ENCODE measurements around the gene EHD3. TPM values are rescaled to one million over a fixed set of nuclear protein-coding genes. Genes with fewer than 3 reads are reported as not detected.

EHD3 gene
- total and polyA plus RNA-seq, 4 donors: 13.3 to 31.4 (median 27.3) TPM

DNA sequence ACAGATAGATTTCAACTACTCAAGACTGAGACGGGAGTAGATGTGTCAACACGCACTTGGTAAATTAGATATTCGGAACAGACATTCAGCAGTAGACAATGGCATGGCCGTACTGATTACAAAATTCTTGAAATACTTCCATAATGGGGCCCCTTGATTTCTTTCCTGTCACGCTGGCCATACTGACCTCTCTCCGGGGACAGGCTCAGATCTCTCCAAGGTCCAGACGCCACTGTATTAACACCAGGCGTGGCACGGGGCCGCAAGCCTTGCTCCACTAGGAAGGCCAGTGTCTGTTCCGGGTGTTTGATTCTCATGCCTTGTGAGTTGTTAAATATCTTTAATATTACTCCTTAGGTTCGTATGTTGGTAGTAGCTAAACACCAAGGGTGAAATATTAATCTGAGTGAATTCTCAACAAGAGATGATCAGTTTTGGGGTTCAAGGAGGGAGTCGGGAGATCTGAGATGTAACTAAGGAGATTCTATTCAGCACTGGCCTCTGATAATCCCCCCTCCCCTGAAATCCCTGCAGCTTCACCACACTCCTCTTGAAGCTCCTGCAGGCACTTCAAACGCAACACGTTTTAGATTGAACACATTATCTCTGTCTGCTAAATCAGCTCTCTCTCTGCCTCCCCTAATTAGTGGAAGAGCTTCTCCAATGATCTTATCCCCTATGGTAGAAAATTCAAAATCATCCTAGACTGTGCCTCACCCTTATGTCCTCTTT is 2.2 kb upstream of the EHD3 start:
- no peaks in the 10 kb centered on the region for H3K36me3 ChIP-seq (ENCODE audit: control insufficient read depth, insufficient read depth, low read length)
- H3K4me3 ChIP-seq (ENCODE audit: low read depth, low read length): no peak overlapping the region
- H3K9me3 ChIP-seq (ENCODE audit: control insufficient read depth, insufficient read depth, low read length): no peaks in the 10 kb centered on the region
- no peak overlapping the region for H3K27ac ChIP-seq (ENCODE audit: low read depth, low read length)
- H3K4me1 ChIP-seq (ENCODE audit: control insufficient read depth, insufficient read depth, low read length): peaks cover 17% of the 10 kb centered on the region
- DNase-seq (ENCODE audit: low read depth in 4 of 6, low spot score in 6 of 6): no peak
- no peaks in the 10 kb centered on the region for H3K27me3 ChIP-seq (ENCODE audit: control insufficient read depth, insufficient read depth, low read length)
- 77% methylated on average over 8 of the region's 15 CpGs for WGBS (ENCODE audit: insufficient coverage)

DNA sequence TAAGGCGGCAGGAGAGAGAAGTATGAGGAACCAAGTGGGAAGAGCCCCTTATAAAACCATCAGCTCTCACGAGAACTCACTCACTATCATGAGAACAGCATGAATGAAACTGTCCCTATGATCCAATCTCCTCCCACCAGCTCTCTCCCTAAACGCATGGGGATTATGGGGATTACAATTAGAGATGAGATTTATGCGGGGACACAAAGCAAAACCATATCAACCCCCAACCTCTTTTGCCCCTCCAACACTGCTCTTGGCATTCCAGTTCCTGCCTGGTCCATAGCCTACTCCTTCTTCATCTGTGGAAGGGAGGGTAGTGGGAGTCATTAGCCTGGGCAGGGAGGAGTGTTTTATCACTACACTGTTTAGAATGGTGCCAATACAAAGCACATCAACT is 1.4 kb upstream of the EHD3 start:
- H3K4me3 ChIP-seq (ENCODE audit: low read depth, low read length): no peak overlapping the region
- WGBS (ENCODE audit: insufficient coverage): no CpG with 5 or more reads among the region's 4 CpGs

DNA sequence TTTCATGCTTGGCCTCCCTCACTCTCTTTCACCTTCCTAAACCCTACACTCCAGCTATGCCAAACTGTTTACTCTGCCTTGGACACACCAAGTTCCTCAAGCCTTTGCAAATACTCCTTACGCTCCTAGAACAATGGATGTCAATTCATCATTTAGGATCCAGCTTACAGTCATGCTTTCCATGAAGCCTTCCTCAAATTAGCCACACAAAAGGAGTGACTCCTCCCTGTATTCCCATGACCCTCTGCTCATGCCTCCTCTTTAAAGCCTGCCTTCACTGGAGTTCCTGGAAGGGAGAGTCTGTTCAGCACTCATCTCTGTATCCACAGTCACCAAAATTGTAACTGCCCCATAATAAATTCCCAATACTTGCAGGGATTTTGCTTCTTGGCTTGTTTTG is 721 bp upstream of the EHD3 start:
- Histone ChIP-seq H3K9me3 (ENCODE audit: control insufficient read depth, insufficient read depth, low read length) (no peaks in the 10 kb centered on the region), H3K4me1 (ENCODE audit: control insufficient read depth, insufficient read depth, low read length) (peaks cover 22% of the 10 kb centered on the region), H3K27me3 (ENCODE audit: control insufficient read depth, insufficient read depth, low read length) (no peaks in the 10 kb centered on the region), H3K27ac (ENCODE audit: low read depth, low read length) (no peak overlapping the region), H3K4me3 (ENCODE audit: low read depth, low read length) (no peak overlapping the region), H3K36me3 (ENCODE audit: control insufficient read depth, insufficient read depth, low read length) (no peaks in the 10 kb centered on the region)
- peak in 1 of 6 donors; percentile 53 for DNase-seq (ENCODE audit: low read depth in 4 of 6, low spot score in 6 of 6)
- 67% methylated on average over 1 of the region's 1 CpG for WGBS (ENCODE audit: insufficient coverage)

More for the DNA sequence above, 1.4 kb upstream of the EHD3 start:
- DNase-seq (ENCODE audit: low read depth in 4 of 6, low spot score in 6 of 6): no peak
- no peak overlapping the region for H3K27ac ChIP-seq (ENCODE audit: low read depth, low read length)
- H3K4me1 ChIP-seq (ENCODE audit: control insufficient read depth, insufficient read depth, low read length): peaks cover 18% of the 10 kb centered on the region
- no peaks in the 10 kb centered on the region for H3K9me3 ChIP-seq (ENCODE audit: control insufficient read depth, insufficient read depth, low read length)
- H3K27me3 ChIP-seq (ENCODE audit: control insufficient read depth, insufficient read depth, low read length): no peaks in the 10 kb centered on the region
- H3K36me3 ChIP-seq (ENCODE audit: control insufficient read depth, insufficient read depth, low read length): no peaks in the 10 kb centered on the region

DNA sequence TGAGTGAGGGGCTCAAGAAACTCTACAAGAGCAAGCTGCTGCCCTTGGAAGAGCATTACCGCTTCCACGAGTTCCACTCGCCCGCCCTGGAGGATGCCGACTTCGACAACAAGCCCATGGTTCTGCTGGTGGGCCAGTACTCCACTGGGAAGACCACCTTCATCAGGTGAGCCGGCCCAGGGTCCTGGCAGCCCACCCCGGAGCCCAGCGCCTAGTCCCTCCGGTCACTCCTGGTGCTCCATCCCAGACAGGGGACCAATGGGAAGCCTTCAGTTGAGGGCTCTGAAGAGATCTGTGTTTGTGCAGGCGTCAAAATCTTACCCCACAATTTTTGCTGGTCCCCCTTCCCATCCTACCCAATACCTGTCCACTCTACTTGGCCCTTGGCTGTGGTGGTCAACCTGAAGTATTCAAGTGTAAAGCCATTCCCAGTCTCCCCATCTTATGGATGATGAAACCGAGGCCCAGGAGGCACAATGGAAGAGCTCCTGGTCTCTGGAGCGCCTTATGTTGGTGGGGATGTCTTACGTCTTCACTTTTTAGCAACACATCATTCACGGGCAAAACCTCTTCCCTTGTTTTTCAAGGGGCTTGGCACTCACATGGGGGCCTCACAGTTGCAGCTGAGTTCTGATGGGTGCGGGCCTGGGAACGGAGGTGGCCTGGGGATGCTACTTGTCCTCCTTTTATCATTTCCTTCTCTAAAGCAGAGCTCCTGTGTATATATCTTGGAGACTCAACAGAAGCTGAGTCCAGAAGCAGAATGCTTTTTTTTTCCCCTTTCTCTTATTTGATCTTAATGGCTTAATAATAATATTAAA is 941 bp downstream of the EHD3 start:
- Histone ChIP-seq H3K36me3 (ENCODE audit: control insufficient read depth, insufficient read depth, low read length) (peaks cover 11% of the 10 kb centered on the region), H3K9me3 (ENCODE audit: control insufficient read depth, insufficient read depth, low read length) (no peaks in the 10 kb centered on the region), H3K4me1 (ENCODE audit: control insufficient read depth, insufficient read depth, low read length) (peaks cover 39% of the 10 kb centered on the region), H3K4me3 (ENCODE audit: low read depth, low read length) (peak overlapping the region; percentile 69), H3K27me3 (ENCODE audit: control insufficient read depth, insufficient read depth, low read length) (no peaks in the 10 kb centered on the region), H3K27ac (ENCODE audit: low read depth, low read length) (peak overlapping the region; percentile 67)
- no peak for DNase-seq (ENCODE audit: low read depth in 4 of 6, low spot score in 6 of 6)
- 13% methylated on average over 9 of the region's 17 CpGs for WGBS (ENCODE audit: insufficient coverage)

DNA sequence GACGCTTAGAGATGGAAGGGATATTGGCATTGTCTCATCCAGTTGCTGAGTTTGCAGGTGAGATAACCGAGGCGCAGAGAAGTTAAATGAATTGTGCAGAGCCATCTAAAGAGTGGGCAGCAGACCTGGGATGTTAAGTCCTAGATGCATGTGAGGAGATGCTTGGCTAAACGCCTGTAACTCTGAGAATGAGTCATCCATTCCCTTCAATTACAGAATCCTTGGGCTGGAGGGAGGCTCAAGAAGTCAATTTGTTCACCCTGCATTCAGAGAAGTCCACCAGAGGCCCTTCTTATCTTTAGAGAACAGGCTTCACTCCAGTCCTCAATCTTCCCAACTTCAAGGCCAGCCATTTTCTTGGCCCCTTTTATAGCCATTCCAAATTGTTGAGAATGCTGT is 1.6 kb downstream of the EHD3 start:
- WGBS (ENCODE audit: insufficient coverage): 60% methylated on average over 1 of the region's 4 CpGs

DNA sequence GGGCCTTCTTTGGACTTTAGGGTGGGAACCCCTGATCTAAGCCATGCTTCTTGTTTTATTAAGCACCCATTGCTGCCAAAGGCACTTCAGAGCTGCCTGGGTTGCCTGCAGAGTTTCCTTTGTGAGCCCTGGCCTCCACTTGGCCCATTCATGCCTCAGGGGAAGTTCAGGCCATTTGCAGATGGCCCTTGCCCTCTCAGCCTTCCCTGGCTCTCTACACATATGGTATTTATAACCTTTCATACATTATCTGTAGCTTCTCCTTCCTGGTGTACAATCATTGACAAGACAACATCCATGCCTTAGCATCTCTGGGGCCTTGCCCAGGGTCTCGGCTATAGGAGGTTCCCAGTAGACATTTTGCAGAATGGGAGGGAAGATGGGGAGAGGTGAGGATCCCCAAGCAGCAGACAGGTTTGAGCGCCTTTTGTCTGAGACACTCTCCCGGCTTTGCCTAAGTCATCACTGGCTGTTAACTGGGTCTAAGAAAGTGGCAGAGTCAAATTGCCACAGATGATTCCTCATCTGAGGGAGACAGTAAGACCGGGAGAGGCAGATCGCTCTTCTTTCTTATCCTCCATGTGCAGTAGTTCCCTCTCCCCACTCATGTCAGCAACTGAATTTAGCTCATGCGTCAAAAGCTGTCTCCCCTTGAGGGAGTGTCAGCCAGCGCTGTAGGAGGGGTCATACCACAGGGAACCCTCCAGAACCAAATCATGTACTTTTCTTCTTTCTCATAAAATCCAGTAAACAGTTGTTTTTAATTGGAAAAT is 2.7 kb downstream of the EHD3 start:
- no peaks in the 10 kb centered on the region for H3K27me3 ChIP-seq (ENCODE audit: control insufficient read depth, insufficient read depth, low read length)
- no peak overlapping the region for H3K4me3 ChIP-seq (ENCODE audit: low read depth, low read length)
- H3K36me3 ChIP-seq (ENCODE audit: control insufficient read depth, insufficient read depth, low read length): peaks cover 13% of the 10 kb centered on the region
- 63% methylated on average over 2 of the region's 7 CpGs for WGBS (ENCODE audit: insufficient coverage)
- no peak for DNase-seq (ENCODE audit: low read depth in 4 of 6, low spot score in 6 of 6)
- no peaks in the 10 kb centered on the region for H3K9me3 ChIP-seq (ENCODE audit: control insufficient read depth, insufficient read depth, low read length)
- peaks cover 53% of the 10 kb centered on the region for H3K4me1 ChIP-seq (ENCODE audit: control insufficient read depth, insufficient read depth, low read length)
- H3K27ac ChIP-seq (ENCODE audit: low read depth, low read length): no peak overlapping the region

More for the DNA sequence above, 1.6 kb downstream of the EHD3 start:
- no peak overlapping the region for H3K4me3 ChIP-seq (ENCODE audit: low read depth, low read length)
- no peak for DNase-seq (ENCODE audit: low read depth in 4 of 6, low spot score in 6 of 6)
- peaks cover 45% of the 10 kb centered on the region for H3K4me1 ChIP-seq (ENCODE audit: control insufficient read depth, insufficient read depth, low read length)
- peaks cover 13% of the 10 kb centered on the region for H3K36me3 ChIP-seq (ENCODE audit: control insufficient read depth, insufficient read depth, low read length)
- no peak overlapping the region for H3K27ac ChIP-seq (ENCODE audit: low read depth, low read length)
- no peaks in the 10 kb centered on the region for H3K9me3 ChIP-seq (ENCODE audit: control insufficient read depth, insufficient read depth, low read length)
- no peaks in the 10 kb centered on the region for H3K27me3 ChIP-seq (ENCODE audit: control insufficient read depth, insufficient read depth, low read length)

DNA sequence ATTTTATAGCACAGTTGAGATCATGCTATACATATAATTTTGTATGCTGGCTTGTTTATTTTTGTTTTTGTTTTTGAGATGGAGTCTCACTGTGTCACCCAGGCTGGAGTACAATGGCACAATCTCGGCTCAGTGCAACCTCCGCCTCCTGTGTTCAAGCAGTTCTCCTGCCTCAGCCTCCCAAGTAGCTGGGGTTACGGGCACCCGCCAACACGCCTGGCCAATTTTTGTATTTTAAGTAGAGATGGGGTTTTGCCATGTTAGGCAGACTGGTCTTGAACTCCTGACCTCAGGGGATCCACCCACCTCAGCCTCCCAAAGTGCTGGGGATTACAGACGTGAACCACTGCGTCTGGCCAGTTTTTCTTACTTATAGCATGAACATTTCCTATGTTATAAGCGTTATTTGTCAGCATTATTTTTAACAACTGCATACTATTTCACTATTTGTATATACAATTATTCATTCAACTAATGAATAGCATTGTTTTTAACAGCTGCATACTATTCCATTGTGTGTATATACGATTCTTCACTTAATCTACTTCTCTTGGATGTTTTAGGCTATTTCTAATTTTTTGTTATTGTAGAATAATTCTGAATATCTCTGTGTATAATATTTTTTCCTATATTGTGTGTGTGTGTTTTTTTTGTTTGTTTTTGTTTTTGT is 3.5 kb downstream of the EHD3 start:
- peaks cover 13% of the 10 kb centered on the region for H3K36me3 ChIP-seq (ENCODE audit: control insufficient read depth, insufficient read depth, low read length)
- H3K4me1 ChIP-seq (ENCODE audit: control insufficient read depth, insufficient read depth, low read length): peaks cover 59% of the 10 kb centered on the region
- no peaks in the 10 kb centered on the region for H3K27me3 ChIP-seq (ENCODE audit: control insufficient read depth, insufficient read depth, low read length)
- H3K27ac ChIP-seq (ENCODE audit: low read depth, low read length): peak overlapping the region; percentile 72
- H3K9me3 ChIP-seq (ENCODE audit: control insufficient read depth, insufficient read depth, low read length): no peaks in the 10 kb centered on the region
- DNase-seq (ENCODE audit: low read depth in 4 of 6, low spot score in 6 of 6): no peak
- WGBS (ENCODE audit: insufficient coverage): 97% methylated on average over 4 of the region's 9 CpGs
- no peak overlapping the region for H3K4me3 ChIP-seq (ENCODE audit: low read depth, low read length)

DNA sequence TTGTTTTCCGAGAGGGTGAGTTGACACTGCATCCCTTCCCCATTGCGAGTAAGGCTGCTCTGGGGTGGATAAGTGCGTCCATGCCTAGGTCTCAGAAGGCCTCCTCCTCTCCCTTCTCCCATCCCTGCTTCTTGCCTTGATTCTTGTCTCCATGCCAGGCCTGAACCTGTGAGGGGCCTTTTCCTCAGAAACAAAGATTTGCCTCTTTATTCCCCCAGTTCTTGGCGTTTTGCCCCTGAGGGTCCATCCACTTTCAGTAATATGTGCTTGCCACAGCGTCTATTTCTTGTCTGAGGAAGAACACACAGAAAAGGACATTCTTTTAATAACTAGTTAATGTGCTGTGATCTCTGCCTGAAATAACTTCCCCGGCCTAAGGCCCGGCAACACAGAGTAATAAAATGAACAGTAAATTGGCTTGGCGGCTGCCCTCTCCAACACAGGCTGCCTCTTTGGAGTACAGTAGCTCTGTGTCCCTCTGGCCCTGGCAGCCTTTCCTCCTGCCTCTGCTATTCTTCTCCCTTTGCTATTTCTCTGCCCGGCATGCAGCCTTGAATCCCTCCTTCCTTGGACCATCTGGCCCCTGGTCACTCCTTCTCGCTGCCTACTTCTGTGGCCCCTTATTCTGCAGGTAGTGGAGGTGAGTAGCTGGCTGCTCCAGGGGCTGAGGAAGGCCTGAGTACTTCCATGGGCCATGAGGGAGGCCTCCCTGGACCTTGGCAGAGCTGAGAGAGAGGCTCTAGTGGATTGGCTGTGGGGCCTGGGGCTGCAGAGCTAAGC is 4.4 kb downstream of the EHD3 start:
- Histone ChIP-seq H3K4me3 (ENCODE audit: low read depth, low read length) (no peak overlapping the region), H3K4me1 (ENCODE audit: control insufficient read depth, insufficient read depth, low read length) (peaks cover 59% of the 10 kb centered on the region), H3K9me3 (ENCODE audit: control insufficient read depth, insufficient read depth, low read length) (no peaks in the 10 kb centered on the region), H3K36me3 (ENCODE audit: control insufficient read depth, insufficient read depth, low read length) (peaks cover 13% of the 10 kb centered on the region), H3K27ac (ENCODE audit: low read depth, low read length) (peak overlapping the region; percentile 72), H3K27me3 (ENCODE audit: control insufficient read depth, insufficient read depth, low read length) (no peaks in the 10 kb centered on the region)
- 34% methylated on average over 3 of the region's 10 CpGs for WGBS (ENCODE audit: insufficient coverage)
- peak in 4 of 6 donors; percentile 36 to 77 (median 64) for DNase-seq (ENCODE audit: low read depth in 4 of 6, low spot score in 6 of 6)
